Astrocyte of the cerebellum (primary cell): ENCODE results near the gene ARID1B.

ENCODE experiments used
- DNase-seq: peaks from one replicate; pipeline ENCODE4 v3.0.0-alpha.2; 2011; ENCODE audit warnings: low read depth
- H3K4me3 ChIP-seq: 2 replicates; pipeline ENCODE4 v1.5.1; 2011; ENCODE audit warnings: mild to moderate bottlenecking, low read depth, low read length, moderate library complexity
- CTCF ChIP-seq: IDR thresholded peaks from 2 replicates; pipeline ENCODE4 v1.5.1; 2012; ENCODE audit warnings: low read length, low read depth, moderate library complexity, mild to moderate bottlenecking; ENCODE audit errors: missing control alignments
- in situ Hi-C: cut with HindIII; loops from 2 replicates; pipeline ENCODE4 v1.10.0; 2017; ENCODE audit warnings: low sequenced_read_pairs

ARID1B gene

GRCh38 chr6:157124485-157125254 lies 347.5 kb downstream of the ARID1B start:
- no peak for DNase-seq
- in situ Hi-C loops: no loop called here
- H3K4me3 ChIP-seq: no peak overlapping the region
- TF ChIP-seq CTCF: no peak

- no peak for TF ChIP-seq CTCF
Observed at GRCh38 chr6:157125531-157125930, 348.4 kb downstream of the ARID1B start.

GRCh38 chr6:157126183-157127098 lies 349.3 kb downstream of the ARID1B start:
- no peak for DNase-seq
- in situ Hi-C loops: no loop called here
- no peak overlapping the region for H3K4me3 ChIP-seq
- TF ChIP-seq CTCF: no peak

More at GRCh38 chr6:157125531-157125930, 348.4 kb downstream of the ARID1B start:
- no peak for DNase-seq
- in situ Hi-C loops: no loop called here
- no peak overlapping the region for H3K4me3 ChIP-seq

DNA sequence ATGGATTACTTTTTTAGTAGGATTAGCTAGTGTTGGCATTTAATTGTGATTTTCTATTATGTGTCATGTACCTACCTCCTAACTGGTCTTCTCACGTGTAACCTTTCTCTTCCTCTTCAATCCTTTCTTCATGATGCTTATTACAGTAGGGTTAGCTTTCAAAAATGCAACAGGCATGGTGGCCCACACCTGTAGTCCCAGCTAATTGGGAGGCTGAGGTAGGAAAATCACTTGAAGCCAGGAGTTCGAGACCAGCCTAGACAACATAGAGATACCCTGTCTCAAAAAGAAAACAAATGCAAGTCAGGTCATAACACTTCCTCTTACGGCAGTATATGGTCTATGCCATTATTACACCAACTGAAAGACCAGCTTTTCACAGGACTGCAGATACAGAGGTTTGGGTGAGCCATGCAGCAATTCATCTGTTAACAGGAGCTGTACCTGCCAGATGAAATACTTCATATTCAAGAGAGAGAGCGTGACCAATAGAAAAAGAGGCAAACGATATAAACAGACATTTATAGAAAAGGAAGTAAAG lies 351.1 kb downstream of the ARID1B start:
- no peak overlapping the region for H3K4me3 ChIP-seq
- in situ Hi-C loops: no loop called here
- TF ChIP-seq CTCF: no peak
- DNase-seq: no peak

- no peak for DNase-seq
- in situ Hi-C loops: no loop called here
- TF ChIP-seq CTCF: no peak
- no peak overlapping the region for H3K4me3 ChIP-seq
Observed at GRCh38 chr6:157131250-157131649, 354.1 kb downstream of the ARID1B start.

GRCh38 chr6:157133856-157134255 lies 356.7 kb downstream of the ARID1B start:
- no peak for TF ChIP-seq CTCF
- DNase-seq: no peak
- no peak overlapping the region for H3K4me3 ChIP-seq
- in situ Hi-C loops: no loop called here
